Transverse colon (tissue), 3 donors: ENCODE data around the gene EIF4B.

Experiments used
- CTCF ChIP-seq, 5 experiments: fragments of 200-600 bp in 3 of 5; fragments of 450-650 bp in 2 of 5; sonication (generic) in 3 of 5; IDR thresholded peaks; 1 replicate in 2 of 5; 2 replicates in 3 of 5; pipeline ENCODE4 v1.5.1; 2016 to 2017; ENCODE audit warnings: antibody characterized with exemption in 5 of 5, inconsistent platforms in 3 of 5, mild to moderate bottlenecking in 2 of 5, moderate library complexity in 1 of 5
- POLR2A ChIP-seq: fragments of 450-650 bp; IDR thresholded peaks from one replicate; pipeline ENCODE4 v1.6.1; 2016; ENCODE audit warnings: antibody characterized with exemption, mild to moderate bottlenecking, moderate library complexity

GRCh38 chr12:53059434-53060063, 53.3 kb downstream of the EIF4B start:
- TF ChIP-seq CTCF (IDR thresholded peaks at IDR 0.05): no peak
- TF ChIP-seq POLR2A: no peak
